Thoracic aorta (tissue), 2 donors: ENCODE data around the gene ALPK3. TPM values are rescaled to one million over a fixed set of nuclear protein-coding genes. Genes with fewer than 3 reads are reported as not detected.

ENCODE experiments used
- ATAC-seq: fragments of 150-250 bp; one replicate; pipeline ENCODE4 v1.8.0; 2017; ENCODE audit warnings: low read depth; ENCODE audit not compliant: insufficient number of reproducible peaks, low FRiP score
- DNase-seq: peaks from one replicate; pipeline ENCODE4 v3.0.0-alpha.2; 2020; ENCODE audit warnings: low spot score
- H3K27ac ChIP-seq, 2 donors: fragments of 200-600 bp; sonication (generic); 1 replicate in 1 of 2; 2 replicates in 1 of 2; pipeline ENCODE4 v1.5.1; 2016; ENCODE audit warnings: mild to moderate bottlenecking in 2 of 2, moderate library complexity in 2 of 2
- H3K27me3 ChIP-seq: fragments of 200-600 bp; sonication (generic); replicated peaks from 2 replicates; pipeline ENCODE4 v1.6.0; 2016; ENCODE audit warnings: mild to moderate bottlenecking; ENCODE audit not compliant: insufficient read depth
- H3K36me3 ChIP-seq: fragments of 200-600 bp; sonication (generic); one replicate; pipeline ENCODE4 v1.5.1; 2016
- H3K4me1 ChIP-seq, 2 donors: fragments of 200-600 bp; sonication (generic); 1 replicate in 1 of 2; 2 replicates in 1 of 2; pipeline versions ENCODE4 v1.5.1 to v1.6.0; 2016; ENCODE audit warnings: low read depth in 2 of 2, mild to moderate bottlenecking in 1 of 2; ENCODE audit not compliant: control insufficient read depth in 1 of 2
- H3K4me3 ChIP-seq: fragments of 200-600 bp; sonication (generic); 2 replicates; pipeline ENCODE4 v1.5.1; 2016; ENCODE audit warnings: mild to moderate bottlenecking
- H3K9me3 ChIP-seq: fragments of 200-600 bp; sonication (generic); 2 replicates; pipeline ENCODE4 v1.5.1; 2016
- CTCF ChIP-seq: fragments of 200-600 bp; sonication (generic); IDR thresholded peaks from one replicate; pipeline ENCODE4 v1.5.1; 2019; ENCODE audit warnings: antibody characterized with exemption
- total RNA-seq, 2 donors: library from RNA; depleted of rRNA; stranded (reverse); fragments of >200 nt; gene quantifications; one replicate each; pipeline versions ENCODE4 v1.1.0 to v1.2.3, GENCODE V29; 2016

Gene ALPK3
- total RNA-seq, 2 donors from 2014 or later: 56.9 to 81.1 TPM

DNA sequence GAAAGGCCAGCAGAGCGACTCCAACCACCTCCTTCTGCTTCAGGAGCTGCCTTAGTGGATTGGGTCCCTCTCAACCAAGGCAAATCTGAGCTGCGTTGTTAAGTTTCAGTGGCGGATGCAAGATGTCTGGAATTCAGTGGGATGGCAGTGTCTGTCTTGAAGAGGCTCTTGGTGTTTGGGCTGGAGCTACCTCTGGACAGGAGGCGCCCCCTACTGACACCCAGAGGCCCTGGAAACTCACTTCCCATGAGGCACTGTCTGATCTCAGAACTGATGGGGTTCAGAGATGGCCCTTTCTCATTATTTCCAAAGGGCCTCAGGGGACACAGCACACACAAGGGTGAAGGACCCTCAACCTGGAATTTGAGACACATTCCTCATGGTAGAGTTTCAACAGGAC lies 61.3 kb downstream of the ALPK3 start:
- no peaks in the 10 kb centered on the region for H3K9me3 ChIP-seq
- no peak overlapping the region for H3K4me3 ChIP-seq
- H3K27ac ChIP-seq: no peak overlapping the region
- DNase-seq (no peak), ATAC-seq (no peak)
- peaks cover 6 to 53% of the 10 kb centered on the region in 2 donors for H3K4me1 ChIP-seq
- peak; percentile 24 for TF ChIP-seq CTCF
- no peaks in the 10 kb centered on the region for H3K36me3 ChIP-seq
- no peaks in the 10 kb centered on the region for H3K27me3 ChIP-seq

GRCh38 chr15:84879088-84879780 lies 62.1 kb downstream of the ALPK3 start:
- H3K27me3 ChIP-seq: no peaks in the 10 kb centered on the region
- H3K4me1 ChIP-seq: peaks cover 8 to 53% of the 10 kb centered on the region in 2 donors
- H3K9me3 ChIP-seq: no peaks in the 10 kb centered on the region
- H3K4me3 ChIP-seq: no peak overlapping the region
- ATAC-seq (no peak), DNase-seq (no peak)
- no peak for TF ChIP-seq CTCF
- no peak overlapping the region for H3K27ac ChIP-seq
- no peaks in the 10 kb centered on the region for H3K36me3 ChIP-seq

DNA sequence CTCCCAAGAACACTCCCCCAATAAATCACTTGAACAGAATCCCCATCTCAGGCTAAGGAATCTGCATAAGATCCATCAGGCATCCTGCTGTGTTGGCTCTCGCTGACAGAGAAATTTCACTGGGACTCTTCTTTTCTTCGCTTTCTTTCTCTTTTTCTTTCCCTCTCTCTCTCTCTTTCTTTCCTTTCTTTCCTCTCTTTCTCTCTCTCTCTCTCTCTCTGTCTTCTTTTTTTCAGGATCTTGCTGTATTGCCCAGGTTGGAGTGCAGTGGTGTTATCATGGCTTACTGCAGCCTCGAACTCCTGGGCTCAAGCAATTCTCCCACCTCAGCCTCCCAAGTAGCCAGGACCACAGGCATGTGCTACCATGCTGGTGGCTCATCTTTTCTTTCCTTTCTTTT lies 62.9 kb downstream of the ALPK3 start:
- Histone ChIP-seq H3K4me1 (peaks cover 3 to 53% of the 10 kb centered on the region in 2 donors), H3K27me3 (no peaks in the 10 kb centered on the region), H3K4me3 (no peak overlapping the region), H3K36me3 (no peaks in the 10 kb centered on the region), H3K9me3 (no peaks in the 10 kb centered on the region), H3K27ac (no peak overlapping the region)
- DNase-seq (no peak), ATAC-seq (no peak)
- no peak for TF ChIP-seq CTCF

GRCh38 chr15:84880822-84881519 lies 63.8 kb downstream of the ALPK3 start:
- Histone ChIP-seq H3K9me3 (no peaks in the 10 kb centered on the region), H3K4me3 (no peak overlapping the region), H3K36me3 (no peaks in the 10 kb centered on the region), H3K4me1 (peaks cover 3 to 49% of the 10 kb centered on the region in 2 donors), H3K27ac (no peak overlapping the region), H3K27me3 (no peaks in the 10 kb centered on the region)
- TF ChIP-seq CTCF: no peak
- no peak for DNase-seq
- ATAC-seq: no peak

DNA sequence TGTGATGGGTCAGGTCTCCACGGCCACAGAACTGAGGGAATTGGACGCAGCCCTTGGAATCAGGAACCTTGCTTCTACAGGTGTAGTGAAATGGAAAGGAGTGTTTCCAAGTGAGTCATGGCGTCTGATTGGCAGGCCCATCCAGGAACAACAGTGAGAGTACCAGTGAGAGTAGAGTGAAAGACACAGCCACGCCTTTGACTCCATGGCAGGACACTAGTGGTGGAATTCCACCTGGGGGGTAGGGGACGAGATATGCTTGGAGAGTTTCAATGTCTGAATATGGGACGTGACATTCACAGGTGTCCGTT lies 64.3 kb downstream of the ALPK3 start:
- Histone ChIP-seq H3K27ac (no peak overlapping the region), H3K36me3 (no peaks in the 10 kb centered on the region), H3K4me3 (no peak overlapping the region), H3K4me1 (peaks cover 3 to 54% of the 10 kb centered on the region in 2 donors), H3K9me3 (no peaks in the 10 kb centered on the region), H3K27me3 (no peaks in the 10 kb centered on the region)
- DNase-seq (no peak), ATAC-seq (no peak)
- TF ChIP-seq CTCF: no peak
